HG03521 (cell line): ENCODE data around the gene NPAS3.

ENCODE experiments used
- ATAC-seq: cut with Tn5 transposase; IDR thresholded peaks from one replicate; pipeline ENCODE4 v1.9.1; 2021; ENCODE audit warnings: mild to moderate bottlenecking, moderate library complexity; ENCODE audit not compliant: unreplicated experiment

Gene NPAS3

DNA sequence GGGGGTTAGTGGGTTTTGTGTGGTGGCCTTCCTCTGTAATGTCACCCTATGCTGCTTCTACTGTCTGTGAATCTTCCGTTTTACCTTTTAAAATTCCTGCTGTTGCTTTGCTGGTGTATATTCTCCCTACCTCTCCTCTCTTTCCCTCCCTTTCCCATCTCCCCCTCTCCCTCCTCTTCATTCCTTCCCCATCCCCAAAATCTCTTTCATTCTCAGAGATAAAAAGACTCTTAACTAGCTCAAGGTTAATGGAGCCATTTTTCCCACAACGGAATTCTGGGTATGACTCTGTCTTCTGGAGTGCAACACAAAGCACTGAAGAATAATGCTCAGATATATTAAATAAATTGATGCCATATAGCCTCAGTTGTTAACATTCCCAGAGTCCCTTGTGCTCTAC lies 864.1 kb downstream of the NPAS3 start:
- ATAC-seq, result no peak

DNA sequence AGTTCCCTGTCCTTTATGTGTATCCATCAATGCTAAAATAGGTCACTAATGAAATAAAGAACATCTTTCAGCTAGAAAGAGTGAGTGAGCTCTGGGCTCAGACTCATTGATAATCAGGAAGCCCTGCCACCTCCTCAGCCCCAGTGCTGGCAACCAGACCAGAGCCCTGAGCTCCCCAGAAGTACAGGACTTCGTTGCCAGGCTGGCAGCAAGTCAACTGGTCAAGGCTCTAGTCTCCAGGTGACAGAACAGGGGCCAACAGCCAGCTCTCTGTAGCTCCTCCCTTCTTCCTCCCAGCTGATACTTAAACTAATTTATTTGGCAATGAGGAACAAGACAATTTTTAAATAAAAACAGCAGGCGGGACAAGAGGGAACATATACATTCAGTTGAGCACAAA lies 866.9 kb downstream of the NPAS3 start:
- no peak for ATAC-seq

DNA sequence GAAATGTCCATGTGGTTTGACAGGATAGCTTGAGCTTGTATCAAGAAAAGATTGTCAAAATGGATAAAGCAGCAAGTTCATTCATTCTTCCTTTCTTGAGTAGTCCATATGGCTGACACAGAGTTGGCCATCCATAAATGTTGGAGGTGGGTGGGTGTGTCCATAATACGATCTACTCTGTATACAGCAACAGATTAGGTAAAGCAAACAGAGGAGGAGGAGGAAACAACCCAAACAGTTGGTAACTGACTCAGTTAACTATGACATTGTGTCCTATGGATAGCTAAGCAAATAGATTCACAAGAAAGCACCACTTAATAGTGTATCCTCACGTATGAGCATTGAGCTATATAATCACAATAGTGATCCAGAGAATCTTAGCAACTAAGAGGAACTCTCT lies 868.2 kb downstream of the NPAS3 start:
- ATAC-seq, result no peak

DNA sequence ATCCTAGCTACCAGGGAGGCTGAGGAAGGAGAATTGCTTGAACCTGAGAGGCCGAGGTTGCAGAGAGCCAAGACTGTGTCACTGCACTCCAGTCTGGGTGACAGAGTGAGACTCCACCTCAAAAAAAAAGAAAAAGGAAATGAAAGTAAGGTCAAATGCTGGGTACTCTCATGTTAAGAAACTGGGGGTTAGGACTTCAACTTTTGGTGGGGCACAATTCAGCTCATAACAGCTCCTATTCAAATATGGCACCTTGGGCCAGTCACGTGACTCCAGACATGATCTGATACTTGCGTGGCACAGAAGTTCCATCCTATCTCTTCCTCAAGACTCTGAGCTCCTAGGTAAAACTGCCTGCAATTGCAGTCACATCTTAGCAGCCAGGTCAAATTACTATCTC lies 869.5 kb downstream of the NPAS3 start:
- no peak for ATAC-seq

DNA sequence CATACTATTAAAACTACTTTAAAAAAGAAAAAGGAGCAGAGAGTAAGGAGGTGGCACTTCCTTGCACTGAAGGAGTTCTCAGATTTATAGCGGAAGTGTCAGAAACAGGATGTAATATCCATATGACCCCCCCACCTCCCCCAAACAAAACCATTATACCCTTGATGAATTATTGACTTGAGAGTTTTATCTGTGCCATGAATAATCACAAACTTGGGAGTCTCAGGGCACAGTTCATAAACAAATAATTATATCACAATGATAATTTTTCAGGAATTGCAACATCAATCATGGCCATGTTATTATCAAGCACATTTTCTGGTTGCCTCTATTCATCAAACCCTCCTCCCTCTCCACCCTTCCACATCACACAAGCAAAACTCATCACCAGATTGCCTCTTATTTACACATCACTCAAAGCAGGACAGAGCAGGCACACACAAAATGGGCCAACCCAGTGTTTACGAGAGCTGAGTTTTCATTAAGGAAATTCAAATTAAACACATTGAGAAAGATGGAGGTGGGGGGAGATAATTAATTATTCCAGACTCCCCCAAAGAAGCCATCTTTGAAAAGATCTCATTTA lies 870.8 kb downstream of the NPAS3 start:
- ATAC-seq, result no peak

DNA sequence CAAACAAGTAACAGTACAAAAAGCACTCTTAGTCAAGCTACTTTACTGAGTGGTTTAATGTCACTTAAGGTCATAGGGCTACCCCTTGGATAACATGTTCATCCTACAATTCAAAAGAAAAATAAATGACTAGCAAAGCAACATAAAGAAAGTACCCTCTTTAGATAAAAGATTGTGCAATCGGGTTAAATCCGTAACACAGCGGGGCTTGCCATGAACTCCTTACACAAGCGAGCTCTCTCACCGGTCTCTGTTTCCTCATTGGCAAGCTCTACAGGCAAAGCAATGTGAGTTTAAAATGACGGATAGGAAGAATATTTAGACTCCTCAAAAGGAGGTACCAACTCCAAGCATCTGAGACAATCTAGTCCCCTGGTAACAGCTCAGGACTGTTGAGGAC lies 871.6 kb downstream of the NPAS3 start:
- no peak for ATAC-seq

DNA sequence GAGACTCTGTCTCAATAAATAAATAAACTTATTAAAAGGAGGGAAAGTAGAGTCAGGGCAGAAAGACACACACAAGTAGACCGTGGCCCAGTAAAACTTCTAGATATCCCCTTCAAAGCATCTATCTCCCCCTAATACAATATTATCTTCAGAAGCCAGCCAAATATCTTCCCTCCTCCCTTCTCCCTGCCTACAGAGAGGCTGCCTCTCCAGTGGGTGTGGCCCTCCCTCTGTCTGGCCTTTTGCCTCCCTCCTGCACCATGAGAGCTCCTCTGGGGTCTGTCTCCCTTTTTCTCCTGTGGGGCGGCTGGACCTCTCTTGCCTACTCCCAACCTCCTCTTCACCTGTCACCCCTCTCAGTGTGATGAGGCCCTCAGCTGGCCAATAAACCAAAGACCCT lies 873.0 kb downstream of the NPAS3 start:
- ATAC-seq, result no peak

DNA sequence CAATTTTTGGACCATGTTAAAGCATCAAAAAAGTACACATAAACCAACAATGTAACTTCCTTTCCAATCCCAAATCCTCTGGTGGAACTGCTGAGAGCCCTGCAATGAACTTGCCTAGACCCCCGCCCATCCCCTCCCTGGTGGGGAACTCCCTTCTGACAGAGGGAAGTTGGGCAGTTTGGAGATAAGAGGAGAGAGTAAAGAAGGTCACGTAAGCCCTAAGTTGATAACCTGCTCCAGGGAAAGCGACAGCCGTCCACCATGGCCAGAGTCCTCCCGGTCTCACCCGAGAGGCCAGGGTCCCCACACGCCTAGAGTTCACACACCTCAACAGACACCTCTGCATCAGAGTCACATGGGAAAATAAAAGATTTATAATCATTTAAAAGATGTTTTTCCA lies 873.5 kb downstream of the NPAS3 start:
- ATAC-seq, result no peak

DNA sequence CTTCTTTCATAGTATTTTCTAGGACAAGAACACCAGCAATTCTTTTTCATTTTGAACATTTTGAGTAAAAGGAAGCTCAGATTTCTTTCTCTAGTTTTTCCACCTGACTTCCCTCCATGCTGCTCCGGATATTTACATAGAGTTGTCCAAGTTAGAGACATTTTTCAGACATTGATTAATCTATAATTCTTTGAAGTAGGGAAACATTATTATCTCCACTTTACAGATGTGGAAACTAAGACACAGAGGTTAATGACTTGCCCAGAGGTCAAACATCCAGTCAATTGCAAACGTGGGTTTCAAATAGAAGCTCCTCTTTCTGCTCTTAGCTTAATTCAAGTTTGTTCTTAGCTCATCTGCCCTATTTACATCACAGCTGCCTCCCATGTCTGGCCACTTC lies 873.9 kb downstream of the NPAS3 start:
- no peak for ATAC-seq

DNA sequence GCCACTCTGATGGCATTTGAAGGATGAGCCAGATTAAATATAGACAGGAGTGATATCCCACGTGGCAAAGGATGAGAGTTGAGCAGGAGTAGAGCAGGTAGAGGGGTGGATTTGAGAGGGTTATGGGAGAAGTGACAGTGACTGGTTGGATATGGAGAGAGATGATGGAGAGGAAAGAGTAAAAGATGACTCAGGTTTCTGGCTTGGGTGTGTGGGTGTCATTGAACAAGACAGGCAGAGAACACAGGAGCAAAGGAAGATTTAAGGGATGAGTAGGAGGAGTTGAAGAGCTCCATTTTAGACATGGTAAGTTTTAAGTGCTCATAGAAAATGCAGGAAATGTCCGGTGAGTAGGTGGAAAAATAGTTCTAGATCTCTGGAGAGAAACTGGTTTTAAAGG lies 875.3 kb downstream of the NPAS3 start:
- no peak for ATAC-seq

DNA sequence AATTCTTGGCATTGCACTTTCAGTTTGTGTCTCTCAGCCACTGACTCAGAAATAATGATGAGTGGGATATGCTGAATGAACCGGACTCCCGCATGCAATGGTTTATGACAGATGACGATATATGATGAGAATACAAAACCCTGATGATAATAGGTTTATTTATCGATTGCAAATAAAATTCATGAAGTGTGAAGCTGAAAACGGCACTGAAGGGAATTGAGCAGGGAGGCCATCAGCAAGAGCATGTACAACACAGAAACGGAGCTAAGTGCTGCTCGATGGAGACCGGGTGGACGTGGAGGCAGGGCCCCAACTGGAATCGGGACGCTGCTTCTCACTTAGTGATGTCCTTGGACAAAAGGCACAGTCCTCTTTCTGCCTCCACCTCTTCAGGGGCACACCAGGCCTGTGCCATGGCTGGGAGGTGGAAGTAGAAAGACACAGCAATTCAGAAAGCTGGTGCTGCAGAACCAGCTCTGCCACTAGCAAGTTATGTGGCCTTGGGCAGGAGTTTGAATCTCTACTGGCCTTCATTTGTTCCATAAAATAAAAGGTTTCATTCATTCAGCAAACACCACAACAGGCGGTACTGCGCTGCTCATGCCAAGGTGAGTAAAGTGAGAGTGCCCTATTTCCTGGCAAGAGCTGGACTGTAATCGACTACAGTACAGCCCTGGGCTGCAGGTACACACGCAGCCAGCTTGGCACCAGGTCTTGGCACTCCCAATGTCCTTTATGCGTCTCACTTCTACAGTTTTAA lies 895.2 kb downstream of the NPAS3 start:
- no peak for ATAC-seq

DNA sequence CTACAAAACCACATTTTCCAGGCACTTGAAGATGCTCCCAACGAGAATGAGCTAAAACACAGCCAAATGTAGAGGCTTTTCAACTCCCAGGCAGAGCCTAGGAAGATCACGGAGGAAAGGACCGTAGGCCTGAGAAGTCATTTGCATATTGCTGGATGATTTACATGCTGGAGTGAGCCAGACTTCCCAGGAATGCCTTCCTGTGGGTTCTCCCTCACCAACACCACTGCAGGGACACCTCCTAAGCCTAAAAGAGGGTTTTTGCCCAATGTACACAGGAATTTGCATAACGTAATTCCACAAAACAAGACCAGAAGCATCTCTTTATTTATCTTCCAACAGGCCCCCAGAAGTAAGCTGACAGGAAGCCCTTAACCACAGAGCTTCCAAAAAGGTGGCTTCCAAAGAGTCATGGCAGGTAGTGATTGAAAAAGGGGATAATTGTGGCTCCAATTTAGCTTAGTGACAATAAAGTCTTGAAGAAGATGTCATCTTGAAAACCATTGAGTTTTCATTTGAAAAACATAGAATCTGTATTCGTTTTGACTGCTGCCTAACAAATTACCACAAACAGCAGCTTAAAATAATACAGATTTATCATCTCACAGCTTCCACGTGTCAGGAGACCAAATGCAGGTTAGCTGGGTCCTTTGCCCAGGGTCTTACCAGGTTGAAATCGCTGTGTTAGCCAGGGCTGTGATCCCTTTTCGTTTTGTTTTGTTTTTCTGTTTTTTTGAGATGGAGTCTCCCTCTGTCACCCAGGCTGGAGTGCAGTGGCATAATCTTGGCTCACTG lies 896.0 kb downstream of the NPAS3 start:
- ATAC-seq, result no peak

DNA sequence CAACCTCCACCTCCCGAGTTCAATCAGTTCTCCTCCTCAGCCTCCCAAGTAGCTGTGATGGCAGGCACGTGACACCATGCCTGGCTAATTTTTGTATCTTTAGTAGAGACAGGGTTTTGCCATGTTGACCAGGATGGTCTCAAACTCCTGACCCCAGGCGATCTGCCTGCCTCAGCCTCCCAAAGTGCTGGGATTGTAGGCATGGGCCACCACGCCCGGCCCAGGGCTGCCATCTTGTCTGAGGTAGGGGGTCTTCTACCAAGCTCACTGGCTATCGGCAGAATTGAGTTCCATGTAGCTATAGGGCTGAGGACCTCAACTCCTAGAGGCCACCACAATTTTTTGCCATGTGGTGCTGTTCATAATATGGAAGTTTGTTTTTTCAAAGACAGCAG lies 896.6 kb downstream of the NPAS3 start:
- no peak for ATAC-seq

DNA sequence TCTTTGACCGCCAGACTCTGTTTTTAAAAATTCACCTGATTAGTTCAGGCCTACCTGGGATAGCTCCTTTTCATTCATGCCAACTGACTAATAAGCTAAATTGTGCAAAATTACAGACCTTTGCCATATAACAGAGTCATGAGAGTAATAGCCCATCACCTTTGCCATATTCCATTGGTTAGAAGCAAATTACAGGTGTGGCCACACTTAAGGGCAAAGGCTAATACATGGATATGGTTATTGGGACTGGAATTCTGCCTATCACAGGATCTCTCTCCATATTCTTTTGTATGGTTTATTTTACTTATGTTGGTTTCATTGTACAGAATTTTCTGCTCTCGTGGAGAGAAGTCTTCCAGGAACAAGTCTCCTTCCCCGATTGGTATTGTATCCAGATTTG lies 897.0 kb downstream of the NPAS3 start:
- ATAC-seq, result no peak

DNA sequence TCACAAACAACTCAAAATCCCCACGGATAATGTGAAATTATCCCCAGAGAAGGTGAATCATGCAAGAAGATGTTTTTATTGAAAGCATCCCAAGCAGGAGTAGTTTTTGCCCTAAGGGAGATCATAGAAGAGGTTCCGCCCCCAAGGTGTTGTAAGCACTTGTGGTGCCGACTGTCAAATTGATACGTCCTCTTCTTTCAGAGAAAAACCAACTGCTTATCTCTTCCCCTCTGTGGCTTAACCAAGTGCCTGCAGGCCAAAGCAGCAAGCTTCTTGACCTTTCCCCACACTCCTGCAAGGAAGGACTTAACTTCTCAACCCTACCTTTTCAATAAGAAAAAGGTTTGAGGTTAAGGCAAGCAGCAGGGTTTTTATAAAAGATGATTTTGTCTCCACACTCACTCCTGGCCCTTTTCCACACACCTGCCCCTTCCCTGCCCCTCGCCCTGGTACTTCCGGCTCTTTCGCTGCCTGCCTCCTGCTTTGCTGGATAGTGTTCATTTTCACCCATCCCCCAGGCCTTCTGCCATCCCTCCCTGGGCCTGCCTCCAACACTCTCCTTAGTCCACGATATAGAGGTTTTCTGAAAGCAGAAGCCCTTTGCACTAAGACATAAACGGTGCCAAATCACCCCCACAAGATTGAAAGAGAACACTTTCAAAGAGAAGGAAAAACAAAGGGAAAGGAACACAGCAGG lies 897.7 kb downstream of the NPAS3 start:
- ATAC-seq, result no peak

DNA sequence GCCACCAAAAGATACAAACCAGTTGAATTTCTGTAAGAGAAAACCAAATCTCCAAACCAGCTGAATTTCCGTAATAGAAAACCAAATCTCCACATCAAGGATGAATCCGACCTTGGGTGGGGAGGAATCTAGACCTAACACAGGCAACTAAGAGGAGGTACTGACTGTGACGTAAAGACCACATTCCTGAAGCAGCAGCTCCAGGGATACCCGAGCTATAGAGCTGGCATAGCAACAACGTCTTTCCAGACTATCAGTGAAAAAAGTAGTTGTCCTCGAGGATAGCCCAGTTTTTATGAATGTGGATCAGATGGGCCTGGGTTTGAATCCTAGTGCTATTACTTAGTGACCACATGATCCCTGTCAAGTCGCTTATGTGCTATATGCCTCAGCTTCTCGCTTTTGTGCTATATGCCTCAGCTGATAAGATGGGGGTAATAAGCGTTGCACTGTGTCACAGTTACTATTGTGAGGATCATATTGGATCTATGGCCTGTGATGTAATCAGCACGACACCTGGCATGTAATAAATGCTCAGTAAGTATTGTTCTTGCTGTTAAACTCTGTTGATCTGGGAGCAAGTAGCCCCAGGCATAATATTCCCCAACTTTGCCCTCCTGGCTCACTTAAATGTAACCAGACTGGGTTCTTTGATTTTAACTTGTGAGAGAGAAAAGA lies 898.4 kb downstream of the NPAS3 start:
- no peak for ATAC-seq

DNA sequence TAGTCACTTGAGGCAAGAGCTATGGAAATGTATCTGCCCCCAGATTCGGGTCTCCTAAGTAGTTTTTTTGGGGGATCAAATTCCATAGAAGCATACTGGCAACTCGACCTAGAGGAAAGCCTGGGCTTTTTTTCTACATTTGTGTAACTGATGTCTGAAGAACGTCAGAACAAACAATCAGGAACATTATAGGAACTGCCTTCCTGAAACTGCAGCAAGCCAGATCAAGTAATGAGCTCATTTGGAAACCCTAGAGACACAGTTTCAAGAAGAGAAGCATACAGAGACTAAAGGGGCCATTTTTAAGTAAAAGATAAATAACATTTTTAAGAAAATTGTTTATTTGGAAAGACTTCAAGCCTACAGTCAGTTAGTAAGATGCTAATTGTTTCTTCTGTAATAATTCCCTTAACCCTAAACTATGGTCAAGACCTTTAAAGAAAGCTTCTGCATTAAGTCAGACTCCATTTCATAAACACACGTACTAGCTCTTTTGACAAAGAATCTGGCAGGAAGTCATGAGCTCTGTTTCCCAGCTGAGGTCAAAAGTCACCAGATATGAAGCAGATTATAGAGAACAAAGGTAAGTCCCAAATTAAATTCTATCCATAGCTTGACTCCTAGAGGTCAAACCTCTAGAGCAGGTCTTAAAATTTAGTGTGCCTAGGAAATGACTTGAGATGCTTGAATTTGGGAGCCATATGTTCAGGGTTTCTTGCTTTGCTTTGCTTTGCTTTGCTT lies 899.4 kb downstream of the NPAS3 start:
- ATAC-seq, result no peak

DNA sequence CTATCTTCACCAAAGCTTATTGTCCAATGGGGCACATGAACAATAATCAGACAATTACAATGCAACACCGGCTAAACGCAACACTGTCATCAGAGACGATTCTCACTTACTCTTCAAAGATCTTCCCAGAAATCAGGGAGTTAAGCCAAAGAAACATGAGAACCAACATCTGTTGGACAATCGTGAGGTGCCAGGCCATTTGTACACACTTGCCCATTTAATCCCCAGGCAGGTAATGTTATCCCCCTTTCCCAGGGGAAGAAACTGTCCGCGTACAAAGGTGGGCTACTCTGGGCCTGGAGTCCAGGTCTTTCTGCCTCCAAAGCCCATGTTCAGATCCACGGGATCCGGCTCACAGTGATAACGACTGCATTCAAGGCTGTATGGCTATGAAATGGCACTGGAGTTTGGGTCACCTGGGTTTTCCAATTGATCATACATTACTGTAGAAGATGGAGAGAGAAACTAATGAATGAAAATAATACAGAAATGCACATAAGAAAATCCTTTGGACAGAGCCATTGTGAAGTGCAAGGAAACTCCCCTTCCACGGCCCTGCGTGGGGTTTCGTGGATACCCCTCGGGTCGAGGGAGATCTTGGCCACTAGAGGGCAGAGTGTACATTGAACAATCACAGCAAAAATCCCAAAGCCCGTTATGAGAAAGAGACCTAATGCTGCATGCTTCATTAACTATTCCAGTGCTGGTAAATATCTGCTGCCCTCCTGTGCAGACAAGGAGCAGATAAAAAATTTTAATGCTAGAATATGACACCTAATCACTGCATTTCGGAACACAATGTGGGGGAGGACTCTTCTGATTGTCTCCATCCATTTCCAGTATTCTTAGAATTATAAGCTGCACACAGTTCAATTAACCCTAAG lies 900.8 kb downstream of the NPAS3 start:
- ATAC-seq, result no peak

DNA sequence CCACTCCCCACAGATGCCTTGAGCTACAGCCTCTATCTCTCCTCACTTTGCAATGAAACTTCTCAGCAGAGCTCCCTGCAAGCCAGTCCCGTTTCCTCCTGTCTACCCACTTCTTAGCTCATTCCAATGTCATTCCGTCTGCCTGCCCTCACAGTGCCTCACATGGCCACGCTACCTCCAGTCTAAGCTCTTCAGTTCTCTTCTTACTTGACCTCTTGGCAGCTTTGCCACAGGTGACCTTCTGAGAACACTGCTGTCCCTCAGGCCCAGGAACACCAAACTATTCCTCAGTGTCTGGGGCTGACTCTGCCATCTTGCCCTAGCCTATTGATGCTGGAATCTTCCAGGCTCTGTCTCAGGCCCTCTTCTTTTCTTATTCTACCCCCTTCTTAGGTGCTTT lies 902.1 kb downstream of the NPAS3 start:
- no peak for ATAC-seq
